ENCODE data around the gene OTX1.
"Not testable (repeated sequence)": the region's sequence is repeated elsewhere in the genome, so short reads cannot be mapped to it uniquely, and the experiment has no call there.

Gene OTX1

DNA sequence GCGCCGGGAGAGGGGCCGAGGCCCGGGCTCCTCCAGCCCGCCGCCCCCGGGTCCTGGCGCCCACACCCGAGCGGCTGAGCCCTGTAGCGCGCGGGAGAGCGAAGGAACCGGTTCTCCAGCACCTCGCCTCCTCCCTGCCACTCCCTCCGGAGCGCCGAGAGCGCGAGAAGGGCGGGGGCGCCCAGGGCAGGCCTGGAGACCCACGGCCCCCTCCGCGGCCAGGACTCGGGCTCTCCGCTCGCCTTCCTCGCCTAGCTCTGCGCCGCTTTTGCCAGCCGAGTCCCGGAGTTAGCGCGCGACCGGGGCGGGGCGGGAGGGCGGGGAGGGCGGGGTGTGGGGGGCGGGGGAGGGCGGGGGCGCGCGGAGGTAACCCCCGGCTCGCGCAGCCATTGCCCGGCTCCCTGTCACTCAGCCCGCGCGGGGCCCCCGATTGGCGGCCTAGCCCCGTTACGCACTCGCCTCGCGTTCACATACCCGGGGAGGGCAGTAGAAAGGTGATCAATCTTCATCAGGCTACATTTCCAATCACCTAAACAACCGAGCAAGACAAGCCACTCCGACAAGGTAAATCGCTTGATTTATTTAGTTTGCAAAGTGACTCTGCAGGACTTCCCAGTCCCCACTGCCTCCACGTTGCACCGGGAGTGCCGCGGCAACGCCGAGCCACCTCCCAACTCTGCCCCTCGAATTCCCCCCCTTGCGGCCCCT lies at the start of gene OTX1:
Gene OTX1 (plus strand): TSS at position 497 of the 708 bp plus-strand sequence. CDS start 2,161 bp downstream, outside the sequence.
- DNase-seq (ENCODE audit: low spot score), result no peak

DNA sequence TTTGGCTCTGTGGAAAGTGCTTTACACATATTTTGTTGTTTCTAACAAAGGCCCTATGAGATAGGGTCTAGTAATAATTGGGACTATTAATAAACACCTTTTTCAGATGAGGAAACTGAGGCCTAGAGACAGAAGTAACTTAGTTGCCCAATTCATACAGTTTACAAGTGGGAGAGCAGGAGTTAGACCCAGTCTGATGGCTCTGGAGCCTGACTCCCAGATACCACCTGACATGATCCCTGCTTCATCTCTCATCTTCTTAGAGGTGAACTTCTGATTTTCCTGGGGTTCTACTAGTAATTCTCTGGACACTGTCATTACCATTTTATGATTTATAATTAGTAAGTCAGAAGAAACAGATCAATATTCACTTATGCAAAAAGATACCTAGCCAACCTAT lies 49.1 kb upstream of the OTX1 start:
- no peak for DNase-seq (ENCODE audit: low spot score)

DNA sequence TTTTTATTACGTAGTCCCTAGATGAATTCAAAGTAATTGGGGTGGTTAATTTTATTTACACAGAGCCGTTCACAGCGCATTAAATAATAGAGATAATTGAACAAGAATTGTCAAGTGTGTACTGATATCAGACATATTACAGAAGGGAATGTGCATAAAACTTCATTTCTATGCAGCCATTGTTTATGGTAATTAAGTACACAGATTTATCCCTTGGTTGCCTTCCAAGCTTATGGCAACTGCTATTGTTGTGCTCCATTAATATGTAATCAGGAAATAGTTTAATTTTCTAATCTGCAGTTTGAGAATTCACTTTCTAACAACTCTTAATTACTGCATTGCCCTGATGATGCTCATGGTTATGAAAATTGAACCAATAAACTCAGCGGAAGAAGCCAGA lies 47.3 kb upstream of the OTX1 start:
- no peak for DNase-seq (ENCODE audit: low spot score)

DNA sequence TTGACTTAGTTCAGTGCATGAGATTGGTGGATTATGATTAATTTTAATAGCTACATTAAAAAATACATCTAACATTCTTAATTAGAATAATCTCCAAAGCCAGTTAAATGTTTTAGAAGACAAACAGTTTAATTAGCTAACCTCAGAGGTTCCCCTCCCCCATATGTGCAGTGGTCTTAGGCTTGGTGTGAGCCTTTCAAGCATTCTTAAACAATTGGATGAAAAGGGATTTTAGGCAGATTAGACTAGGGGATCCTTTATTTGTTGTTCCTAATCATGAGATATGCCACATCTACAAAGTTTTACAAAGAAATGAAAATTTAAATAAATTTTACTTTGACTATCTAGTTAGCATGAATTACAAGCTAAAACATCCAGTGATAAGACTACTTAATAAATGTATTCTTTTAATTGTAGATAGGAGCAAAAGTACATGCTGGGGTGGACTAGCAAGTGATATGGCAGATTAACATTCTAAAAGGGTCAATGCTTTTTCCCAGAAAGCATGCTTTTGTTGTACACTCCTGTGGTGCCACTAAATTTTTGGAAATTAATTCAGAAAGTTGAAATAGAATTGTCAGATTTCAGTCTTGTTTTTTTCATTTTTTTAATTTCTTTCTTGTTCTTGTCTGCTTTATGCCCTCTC lies 42.7 kb upstream of the OTX1 start:
- no peak for DNase-seq (ENCODE audit: low spot score)

DNA sequence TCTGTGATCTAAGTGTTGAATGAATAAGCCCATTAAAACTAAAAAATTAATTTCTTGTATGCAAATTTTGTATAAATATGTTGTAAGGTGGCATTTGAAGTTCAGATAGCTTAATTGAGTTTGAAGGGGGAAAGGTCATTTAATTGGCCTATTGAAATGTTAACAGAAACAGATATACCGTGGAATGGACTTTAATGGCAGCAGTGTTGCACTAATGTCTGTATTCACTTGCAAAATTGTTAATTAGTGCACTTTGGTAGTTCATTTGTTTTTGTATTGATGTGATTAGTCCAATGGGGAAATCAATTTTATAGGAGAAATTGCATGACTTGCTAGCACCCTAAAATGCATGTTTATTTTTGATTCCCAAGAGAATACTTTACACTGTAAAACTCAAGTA lies 41.8 kb upstream of the OTX1 start:
- no peak for DNase-seq (ENCODE audit: low spot score)

DNA sequence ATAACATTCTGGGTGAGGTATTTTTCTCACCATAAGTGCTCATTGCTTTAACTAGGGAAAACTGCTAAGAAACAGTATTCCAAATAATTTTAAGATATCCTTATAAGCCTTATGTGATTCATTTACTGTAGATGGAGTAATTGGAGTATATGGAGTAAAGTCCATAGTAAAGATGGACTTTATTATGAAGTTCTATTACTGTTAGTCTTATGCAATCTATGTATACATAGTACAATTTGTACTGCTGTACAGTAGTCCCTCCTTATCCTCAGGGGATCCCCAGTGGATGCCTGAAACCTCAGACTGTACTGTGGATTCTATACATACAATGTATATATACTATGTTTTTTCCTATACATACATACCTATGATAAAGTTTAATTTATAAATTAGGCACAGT lies 41.1 kb upstream of the OTX1 start:
- no peak for DNase-seq (ENCODE audit: low spot score)

DNA sequence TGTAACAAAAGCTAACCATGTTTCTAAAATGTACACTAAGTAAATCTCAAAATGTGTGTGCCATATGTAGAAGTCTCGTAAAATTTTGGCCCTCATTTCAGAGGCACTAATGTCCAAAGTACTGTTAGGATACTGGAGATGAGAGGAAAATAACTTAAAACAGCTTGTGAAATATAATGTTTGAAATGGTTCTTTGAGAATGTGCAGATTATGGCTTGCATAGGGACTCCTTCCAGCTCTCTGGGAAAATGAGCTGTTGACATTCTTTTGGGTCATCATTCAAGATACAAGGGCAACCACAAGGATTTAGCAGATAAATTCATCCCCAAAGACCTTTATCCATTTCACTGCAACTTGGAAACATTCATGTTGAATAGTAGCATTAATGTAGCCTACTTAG lies 38.1 kb upstream of the OTX1 start:
- DNase-seq (ENCODE audit: low spot score), result no peak

DNA sequence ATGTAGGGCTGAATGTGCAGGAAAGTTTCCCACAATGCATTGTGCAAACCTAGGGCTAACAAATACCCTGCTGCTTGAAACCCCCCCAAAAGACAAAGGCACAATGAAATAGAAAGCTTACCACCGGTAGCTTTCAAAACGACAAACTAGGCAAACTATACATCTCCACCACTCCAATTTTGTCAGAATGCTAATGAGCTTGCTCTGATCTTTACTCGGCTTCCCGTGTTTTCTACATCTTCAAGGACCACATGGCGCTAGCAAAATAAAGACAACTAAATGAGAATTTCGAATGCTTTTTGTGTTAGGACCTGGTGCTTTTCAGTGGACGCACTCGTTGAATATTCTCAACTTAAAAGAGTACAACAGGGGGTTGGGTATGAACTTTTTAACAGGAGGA lies 37.2 kb upstream of the OTX1 start:
- DNase-seq (ENCODE audit: low spot score), result no peak

DNA sequence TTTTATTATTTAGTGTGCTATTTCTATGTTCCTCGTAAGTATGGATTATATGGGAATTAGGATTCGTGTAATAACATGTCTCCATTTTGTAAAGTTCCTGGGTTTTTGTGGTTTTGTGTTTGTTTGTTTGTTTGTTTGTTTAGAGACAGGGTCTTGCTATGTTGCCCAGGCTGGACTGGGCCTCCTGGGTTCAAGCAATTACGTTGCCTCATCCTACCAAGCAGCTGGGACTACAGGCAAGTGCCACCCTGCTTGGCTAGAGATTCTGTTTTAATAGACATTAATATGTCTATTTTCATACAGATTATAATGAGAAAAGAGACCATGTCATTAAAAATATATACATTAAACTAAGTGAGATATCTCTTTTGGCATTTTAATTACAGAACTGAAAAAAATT lies 35.2 kb upstream of the OTX1 start:
- no peak for DNase-seq (ENCODE audit: low spot score)

DNA sequence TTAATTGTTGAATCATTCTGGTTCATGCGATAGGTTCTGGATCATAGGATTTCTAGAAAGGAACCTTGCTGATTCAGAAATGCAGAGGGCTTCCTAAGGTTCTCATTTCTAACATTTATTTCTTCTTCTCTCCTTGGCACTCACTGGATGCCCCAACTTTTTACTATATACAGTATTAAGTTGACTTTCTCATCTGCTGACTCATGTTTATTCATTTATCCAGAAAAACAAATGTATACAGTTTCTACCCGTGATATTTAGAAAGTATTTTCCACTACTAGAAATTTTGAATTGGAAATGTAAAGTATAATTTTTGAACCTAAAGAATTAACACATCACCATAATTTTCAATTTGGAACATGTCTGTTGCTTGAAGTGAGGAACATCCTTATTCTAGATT lies 32.2 kb upstream of the OTX1 start:
- no peak for DNase-seq (ENCODE audit: low spot score)

DNA sequence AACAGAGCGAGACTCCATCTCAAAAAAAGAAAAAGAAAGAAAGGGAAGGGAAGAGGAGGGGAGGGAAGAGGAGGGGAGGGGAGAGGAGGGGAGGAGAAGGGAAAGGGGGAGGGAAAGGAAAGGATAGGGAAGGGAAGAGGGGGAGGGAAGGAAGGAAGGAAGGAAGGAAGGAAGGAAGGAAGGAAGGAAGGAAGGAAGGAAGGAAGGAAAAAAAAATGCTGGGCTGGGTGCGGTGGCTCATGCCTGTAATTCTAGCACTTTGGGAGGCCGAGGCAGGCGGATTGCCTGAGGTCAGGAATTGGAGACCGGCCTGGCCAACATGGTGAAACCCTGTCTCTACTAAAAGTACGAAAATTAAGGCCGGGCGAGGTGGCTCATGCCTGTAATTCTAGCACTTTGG lies 30.9 kb upstream of the OTX1 start:
- DNase-seq (ENCODE audit: low spot score), result not testable (repeated sequence)

DNA sequence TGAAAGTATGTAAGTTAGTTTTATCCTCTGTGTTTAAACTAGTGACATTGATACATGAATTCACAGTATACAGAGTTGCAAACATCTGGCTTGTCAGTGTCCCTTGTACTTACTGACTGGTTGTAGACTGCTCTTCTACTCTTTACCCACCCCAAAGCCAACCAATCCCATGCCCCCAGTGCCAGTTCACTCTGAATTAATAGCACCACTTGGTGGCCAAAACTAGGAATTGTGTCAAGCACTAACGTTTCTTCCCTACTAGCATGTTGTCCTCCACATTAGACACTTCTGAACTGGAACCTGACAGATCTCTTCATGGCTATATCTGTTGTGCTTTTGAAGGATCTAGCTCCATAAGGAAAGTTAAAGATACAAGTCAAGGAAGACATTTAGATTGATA lies 27.2 kb upstream of the OTX1 start:
- peak; percentile 5 for DNase-seq (ENCODE audit: low spot score)

DNA sequence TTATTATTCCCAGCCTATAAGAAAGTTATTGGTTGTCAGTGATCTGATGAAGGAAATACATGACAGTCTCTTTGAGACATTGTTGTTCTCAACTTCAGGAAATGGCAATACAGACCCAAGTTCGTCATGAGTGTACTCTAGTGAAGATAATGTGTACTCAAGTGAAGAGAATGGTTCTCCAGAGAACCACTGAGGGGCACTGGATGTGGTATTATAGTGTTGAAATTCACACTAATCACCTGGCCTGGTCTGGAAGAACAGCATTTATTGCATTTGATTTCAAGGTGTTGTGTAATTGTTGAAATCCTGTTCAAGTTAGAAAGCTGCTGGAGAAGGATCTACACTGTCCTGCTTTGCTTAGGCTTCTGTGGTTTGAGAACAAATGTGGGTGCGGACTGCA lies 23.4 kb upstream of the OTX1 start:
- no peak for DNase-seq (ENCODE audit: low spot score)

DNA sequence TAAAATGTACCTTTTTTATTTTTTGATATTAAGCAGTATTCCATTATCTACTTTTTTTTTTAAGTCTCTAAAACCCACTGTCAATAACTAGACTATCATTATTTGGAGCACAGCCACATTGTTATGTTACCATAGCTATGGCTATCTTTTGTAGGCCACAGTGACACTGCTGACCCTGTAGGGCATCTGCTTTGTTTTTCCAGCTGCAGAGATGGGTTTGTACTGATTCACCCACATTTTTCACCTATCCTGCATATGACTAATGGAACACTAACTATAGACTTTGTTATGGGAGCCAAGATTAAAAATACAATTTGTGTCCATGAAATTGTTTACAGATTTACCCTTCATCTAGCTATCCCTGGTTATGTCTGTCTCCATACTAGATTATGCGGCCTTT lies 21.6 kb upstream of the OTX1 start:
- DNase-seq (ENCODE audit: low spot score), result no peak

DNA sequence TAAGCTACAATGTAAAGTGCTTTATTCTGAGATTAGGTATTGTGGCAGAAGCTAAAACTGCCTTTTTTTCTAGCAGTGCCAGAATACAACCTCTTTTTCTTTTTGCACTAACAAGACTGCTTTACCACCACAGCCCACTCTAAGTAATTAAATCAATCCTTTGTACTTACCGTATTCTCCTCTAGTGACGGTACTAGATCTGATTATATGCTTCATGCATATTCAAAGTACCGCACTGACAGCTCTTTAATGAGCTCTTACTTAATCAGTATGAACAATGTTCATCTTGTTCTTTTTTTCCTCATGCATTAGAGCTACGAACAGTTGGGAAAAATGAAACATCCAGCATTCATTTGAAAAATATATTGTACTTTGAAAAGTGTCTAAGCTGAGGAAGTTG lies 16.1 kb upstream of the OTX1 start:
- no peak for DNase-seq (ENCODE audit: low spot score)

DNA sequence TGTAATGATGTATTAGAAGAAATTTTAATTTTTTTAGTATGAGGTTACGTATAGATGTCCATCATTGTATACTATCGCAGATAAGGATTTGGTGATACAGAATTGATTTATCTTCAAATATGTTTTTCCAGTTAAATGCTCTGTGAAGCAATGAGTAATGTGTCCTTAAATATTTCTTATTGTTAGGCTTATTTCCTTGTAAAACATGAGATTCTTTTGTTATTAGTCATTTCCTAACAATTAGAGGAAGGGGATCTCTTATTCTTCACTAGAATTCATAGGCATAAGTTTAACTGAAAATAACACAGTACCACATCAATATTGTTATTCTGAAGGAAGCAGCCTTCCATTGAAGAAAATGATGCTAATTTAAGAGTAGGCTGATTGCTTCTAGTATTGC lies 15.5 kb upstream of the OTX1 start:
- DNase-seq (ENCODE audit: low spot score), result no peak

DNA sequence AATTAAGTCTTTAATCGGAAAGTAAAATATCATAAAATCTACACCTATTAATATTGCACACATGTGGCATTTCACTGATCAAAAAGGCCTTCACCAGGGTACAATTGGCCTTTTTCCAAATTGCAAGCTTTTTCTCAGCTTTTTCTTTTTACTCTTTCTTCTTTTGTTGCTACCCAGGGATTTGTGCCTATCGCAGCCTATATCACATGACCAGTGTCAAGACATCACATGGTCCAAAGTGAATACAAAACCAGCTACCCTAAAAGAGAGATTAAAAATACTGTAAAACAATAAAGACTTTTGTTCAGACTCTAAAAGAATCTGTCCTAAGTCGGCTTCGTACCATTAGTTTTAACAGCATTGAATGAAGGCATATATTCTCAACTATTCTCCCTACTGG lies 15.0 kb upstream of the OTX1 start:
- no peak for DNase-seq (ENCODE audit: low spot score)

DNA sequence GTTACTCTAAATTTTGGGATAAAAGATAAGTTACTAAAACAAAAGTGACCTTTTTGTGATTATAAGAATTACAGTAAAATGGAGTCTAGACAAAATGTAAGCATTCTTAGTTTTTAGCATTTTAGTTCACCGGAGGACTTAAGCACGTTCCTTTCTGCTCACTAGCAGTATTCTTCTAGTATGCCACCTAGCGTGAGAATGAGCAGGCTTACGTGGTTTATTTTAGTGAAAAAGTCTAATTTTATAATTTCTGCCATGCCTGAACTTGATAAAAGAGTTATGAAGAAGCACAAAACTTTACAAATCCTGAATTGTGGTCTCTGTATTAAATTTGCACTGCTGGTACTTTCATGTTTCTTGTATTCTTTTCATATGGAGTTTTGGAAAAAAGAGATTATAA lies 12.6 kb upstream of the OTX1 start:
- no peak for DNase-seq (ENCODE audit: low spot score)

DNA sequence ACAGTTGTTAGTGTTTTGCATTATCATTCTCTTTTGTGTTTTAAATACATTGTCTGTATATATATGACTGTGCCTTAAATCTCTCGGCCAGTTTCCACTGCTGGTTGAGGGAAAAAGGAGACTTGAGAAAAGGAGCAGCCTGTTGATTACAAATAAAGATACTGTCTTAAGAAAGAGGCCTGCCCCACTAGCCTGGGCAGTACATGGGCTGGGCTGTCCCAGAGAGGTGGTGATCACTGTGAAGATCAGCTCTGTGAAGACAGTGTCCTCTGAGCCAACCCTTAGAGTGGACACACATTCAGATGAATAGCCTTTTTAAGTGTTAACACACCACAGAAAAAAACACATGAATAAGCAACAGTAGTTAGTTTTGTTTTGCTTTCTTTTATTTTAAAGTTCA lies 10.0 kb upstream of the OTX1 start:
- DNase-seq (ENCODE audit: low spot score), result no peak

DNA sequence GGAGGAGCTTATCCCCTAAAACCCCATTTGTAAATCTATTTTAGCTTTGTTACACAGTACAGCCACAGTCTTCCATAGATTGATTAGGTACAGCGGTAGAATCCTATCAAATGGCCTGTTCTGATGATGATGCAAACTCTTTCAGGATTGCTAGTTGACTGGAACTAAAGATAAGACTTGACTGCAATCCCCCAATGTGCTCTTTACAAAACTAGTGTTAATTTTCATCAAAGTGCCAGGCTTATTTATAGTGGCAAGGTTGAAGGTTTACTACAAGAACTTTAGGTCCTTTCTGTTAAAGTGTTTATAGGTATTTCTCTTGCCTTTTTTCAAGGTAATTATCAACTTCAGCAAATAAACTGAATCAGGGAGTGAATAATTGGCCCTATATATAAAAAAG lies 9.0 kb upstream of the OTX1 start:
- no peak for DNase-seq (ENCODE audit: low spot score)

DNA sequence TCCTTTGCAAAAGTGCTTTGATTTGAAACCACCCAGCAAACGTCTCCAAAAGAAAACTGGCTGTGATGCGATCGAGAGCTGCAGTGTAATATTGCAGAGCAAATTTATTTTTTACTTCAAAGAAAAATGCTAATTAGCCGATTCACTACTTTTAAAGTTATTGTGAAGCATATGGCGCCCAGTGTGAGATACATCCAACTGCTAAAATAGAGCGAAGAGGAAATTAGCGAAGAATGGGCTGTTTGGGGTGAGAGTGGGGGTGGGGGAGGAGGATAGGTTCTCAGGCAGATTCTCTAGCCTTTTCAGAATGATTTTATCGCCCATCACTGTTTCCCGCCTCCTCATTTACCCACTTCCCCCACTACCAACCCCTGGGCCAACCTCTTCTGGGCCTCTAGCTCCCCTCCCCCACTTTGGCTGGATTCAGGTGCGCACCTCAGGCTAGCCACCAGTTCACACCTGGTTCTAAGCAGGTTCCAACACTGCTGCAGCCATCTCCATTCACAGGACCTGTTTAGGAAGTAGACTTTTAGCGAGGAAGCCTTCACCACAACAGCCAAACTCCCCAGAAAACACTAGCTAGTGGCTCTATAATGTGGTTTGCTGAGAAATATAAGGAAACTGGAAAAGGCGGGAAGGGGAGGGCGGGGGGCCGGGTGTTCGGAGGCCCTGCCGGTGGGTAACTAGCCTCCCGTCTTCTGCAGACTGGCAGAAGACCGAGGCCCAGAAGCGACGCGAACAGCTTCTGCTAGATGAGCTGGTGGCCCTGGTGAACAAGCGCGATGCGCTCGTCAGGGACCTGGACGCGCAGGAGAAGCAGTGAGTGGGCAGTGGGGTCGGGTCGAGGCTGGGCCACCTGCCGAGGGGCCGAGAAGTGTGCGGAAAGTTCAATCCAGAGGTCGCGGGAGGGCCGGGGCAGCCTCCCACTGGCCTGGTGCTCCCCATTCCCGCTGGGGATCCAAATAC lies 6.0 kb upstream of the OTX1 start:
- DNase-seq (ENCODE audit: low spot score), result no peak

DNA sequence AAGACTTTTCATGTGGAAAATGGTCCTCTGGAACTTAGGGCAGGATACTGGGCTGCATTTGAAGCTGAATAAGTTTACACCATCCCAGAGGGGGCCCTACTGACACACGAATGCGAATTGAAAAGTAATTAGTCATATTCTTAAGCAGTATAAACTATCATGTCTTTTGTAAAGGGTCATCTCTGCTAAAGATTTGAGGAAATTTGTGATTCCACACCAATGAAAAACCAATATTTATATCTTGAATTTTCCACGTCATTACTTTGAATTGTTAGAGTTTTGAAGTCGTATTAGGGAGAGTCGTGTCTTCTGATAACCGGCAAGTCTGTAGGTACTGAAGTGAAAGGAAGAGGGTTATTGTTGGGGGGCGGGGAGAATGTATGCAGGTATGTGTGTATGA lies 4.1 kb upstream of the OTX1 start:
- no peak for DNase-seq (ENCODE audit: low spot score)

DNA sequence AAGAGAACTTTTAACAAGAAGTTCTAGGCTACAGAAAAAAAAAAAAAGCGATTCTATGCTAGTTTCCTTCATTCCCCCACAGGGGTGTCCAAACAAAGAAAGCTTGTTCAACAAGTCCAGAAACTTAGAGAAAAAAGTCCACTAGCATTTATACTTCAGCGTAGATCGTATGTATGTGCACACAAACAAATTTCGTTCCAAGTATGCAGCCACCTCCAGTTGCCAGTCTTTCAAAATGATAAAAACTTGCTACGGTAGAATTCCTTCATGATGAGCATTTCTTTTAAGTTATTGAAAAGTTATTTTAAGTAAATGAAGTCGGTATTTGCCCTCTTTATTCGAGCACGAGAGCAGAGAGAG lies 3.7 kb upstream of the OTX1 start:
- no peak for DNase-seq (ENCODE audit: low spot score)

Measured in pons (tissue), 1 donor.